Activated CD8-positive, alpha-beta memory T cell treated with anti-CD3 and anti-CD28 coated beads, Interleukin-2, amount 50 U/mL, for 1 hour (primary cell): ENCODE results near the gene IL16.
"Not testable (repeated sequence)": the region's sequence is repeated elsewhere in the genome, so short reads cannot be mapped to it uniquely, and the experiment has no call there.

ENCODE experiments used
- DNase-seq: peaks from one replicate; pipeline ENCODE4 v3.0.0-alpha.2; 2020; ENCODE audit errors: extremely low read depth

IL16 gene

DNA sequence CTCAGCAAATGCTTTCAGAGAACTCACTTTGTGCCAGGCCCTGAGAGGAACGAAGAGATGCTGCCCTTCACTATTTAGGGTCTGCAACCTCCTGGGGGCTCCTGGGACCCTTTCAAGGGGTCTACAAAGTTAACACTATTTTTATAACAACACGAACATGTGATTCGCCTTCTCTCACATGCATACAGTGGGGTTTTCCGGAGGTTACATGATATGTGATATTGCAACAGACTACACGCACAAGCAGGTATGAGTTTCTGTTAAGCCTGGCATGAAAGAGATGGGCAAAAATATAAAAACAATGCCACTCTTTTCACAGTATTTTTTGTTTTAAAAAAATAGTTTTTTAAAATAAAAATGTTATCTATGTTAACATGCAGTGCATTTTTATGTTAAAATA is 117.0 kb downstream of the IL16 start:
- DNase-seq = no peak

- no peak for DNase-seq
These were observed 117.7 kb downstream of the IL16 start for GRCh38 chr15:81314378-81314777.

DNA sequence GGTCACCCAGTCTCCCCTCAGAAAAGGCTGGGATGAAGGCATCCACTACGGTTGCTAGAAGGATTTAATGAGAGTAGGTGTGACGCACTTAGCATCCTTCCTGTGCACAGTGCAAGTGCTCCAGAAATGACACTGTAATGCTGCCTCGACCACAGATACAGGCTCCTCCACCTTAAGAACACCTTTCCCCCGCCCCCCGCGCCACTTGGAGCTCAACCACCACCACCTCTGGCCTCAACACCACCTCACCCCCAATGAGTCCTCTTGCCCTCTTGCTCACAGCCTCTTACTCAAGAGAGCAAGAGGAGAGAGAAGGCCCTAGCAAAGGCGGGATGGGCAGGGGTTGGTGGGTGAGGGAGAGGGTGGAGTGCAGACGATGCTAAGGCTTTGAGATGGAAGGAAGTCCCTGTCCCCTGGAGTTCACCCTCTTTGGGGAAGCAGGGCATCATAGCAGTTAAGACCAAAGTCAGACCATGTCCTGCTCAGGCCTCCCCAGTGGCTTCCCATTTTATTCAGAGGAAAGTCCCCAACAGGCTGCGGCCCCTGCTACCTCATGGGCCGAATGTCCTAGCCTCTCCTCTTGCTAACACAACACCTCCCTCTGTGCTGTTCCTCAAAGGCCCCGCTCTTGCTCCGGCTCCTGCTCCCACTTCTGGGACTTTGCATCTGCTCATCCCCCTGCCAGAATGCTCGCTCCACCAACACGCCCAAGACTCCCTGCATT is 118.9 kb downstream of the IL16 start:
- no peak for DNase-seq

- no peak for DNase-seq
These were observed 119.6 kb downstream of the IL16 start for GRCh38 chr15:81316267-81316666.

- no peak for DNase-seq
These were observed 121.0 kb downstream of the IL16 start for GRCh38 chr15:81317642-81318017.

DNA sequence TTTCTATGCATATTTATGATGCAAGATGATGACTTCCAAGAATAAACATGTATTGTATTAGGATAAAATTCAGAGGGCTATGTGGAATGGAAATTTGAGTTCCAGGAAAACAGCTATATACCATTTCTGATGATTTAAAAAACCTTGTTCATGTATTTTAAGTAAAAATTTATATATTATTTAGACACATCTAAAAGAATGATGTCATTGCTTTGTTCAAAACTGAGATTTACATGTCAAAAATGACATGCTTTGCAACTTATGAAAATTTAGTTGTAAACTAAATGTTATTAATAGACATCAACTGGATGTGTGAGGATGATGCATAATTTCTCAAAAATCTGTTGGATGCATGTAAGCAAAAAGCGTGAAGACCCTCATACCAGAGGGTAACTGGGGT is 125.0 kb downstream of the IL16 start:
- no peak for DNase-seq

- no peak for DNase-seq
These were observed 126.1 kb downstream of the IL16 start for GRCh38 chr15:81322676-81323253.

- DNase-seq = no peak
These were observed 126.9 kb downstream of the IL16 start for GRCh38 chr15:81323559-81323943.

GRCh38 chr15:81323944-81324881 is 127.5 kb downstream of the IL16 start, which contains the start of gene STARD5:
Gene STARD5 (minus strand): TSS chr15:81324141. CDS start chr15:81324099, 42 bp downstream.
- DNase-seq = peak; percentile 88

DNA sequence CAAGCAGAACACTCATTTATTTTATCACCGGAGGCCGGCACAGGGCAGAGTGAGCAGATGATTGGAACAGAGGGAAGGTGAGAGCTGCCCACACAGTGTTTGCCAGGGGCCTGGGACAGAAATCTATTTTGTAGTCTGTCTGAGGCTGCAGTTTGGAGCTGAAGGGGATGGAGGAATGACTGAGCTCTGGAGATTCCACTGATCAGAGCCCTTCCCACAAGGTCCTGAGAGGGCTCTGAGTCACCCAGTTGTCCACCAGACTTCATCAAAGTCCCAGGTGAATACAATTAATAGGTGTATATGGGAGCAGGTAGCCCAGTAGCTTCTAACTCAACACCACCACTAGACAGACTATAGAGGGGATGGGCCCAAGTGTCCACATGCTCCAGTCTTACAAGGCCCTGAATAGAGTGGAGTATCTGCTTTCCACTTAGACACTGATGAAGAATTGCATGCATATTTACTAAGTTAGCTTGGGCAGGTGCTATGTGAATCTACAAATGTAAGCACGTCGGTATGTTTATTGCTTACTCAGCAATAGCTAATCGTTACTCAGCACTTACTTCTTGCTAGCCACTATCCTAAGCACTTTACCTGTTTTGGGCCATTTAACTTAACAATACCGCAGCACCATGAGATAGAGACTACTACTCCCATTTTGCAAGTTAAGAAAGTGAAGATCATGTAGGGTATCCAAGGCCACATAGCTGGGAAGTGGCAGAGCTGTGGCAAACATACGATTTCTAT is 130.0 kb downstream of the IL16 start:
- no peak for DNase-seq

DNA sequence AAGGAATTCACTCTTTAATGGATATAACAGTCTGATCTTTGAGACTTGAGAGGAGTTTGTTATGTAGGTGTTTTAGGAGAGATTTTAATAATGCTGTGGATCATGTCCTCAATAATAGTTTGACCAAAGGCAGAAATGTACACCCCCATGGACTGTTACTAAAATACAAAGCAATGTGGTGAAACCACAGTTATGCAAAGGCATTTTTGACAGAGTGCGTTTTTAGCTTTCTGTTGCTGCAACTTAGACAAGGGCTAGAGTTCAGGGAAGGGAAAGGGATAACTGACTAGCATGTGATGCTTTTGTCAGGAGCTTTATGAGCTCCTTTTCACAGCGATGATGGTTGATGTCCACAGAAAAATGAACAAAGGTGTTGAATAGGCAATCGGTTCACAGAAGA is 130.8 kb downstream of the IL16 start:
- no peak for DNase-seq

DNA sequence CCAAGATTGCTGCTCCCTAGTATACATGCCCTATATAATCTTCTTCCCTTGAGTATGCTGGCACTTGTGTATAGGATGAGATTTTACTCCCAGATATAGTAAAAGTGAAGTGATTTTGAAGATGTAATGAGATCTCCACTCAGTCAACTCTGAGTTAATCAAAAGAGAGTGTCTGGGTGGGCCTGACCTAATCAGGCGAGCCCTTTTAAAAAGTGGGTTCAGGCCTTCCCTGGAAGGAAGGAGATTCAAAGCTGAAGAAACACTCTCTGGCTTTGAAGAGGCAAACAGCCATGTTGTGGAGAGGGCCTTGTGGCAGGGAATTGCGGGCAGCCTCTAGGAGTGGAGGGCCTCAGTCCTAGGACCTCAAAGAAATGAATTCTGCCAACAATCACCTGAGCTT is 132.8 kb downstream of the IL16 start:
- DNase-seq = no peak

DNA sequence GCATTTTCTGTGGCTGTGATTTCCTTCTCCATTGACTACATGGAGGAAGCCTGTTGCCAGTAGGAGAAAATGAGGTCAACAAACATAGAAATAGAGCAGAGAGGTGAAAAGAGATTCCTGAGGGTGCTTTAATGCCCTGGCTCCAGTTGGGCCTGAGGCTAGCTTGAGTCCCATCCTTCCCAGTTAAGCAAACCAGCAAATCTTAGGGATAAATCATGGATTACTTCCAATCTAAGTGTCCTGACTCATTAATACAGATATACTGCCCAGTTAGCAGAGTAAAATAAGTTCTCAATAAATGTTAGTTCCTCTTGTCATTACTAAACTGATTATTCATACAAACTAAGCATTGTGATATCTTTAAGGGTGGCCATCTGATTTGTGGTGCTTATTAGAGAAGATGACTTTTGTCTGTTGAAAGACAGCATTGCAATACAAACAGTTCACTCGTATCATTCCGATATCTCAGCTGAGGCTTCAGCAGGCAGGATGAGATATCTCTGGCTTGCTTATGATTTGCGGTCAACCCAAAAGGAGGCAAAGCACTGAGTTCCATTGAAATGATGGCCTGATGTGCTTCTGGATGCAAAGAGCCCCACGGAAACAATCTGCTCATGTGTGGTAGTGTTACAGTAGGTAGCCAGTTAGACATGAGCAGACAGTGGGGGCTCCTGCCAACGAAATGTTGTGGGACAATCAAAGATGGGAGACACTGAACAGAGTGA is 133.8 kb downstream of the IL16 start:
- DNase-seq = no peak

DNA sequence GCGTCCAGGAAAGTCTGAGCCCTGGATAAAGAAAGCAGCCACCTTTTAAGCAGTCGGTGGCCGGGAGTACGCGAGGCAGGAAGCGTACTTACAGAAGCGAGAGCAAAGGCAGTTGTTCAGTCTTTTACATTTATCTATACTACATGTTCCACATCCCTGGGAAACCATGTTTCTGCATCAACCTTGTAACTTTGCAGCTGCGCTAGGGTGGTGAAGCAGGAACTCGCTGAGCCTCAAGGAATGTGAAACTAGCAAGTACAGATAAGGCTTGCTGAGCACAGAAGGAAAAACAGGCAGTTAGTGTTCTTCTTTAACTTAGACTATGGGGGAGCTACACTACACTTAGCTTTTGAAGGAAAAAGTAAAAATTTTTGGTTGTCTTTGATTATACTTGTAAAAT is 134.5 kb downstream of the IL16 start:
- DNase-seq = not testable (repeated sequence)

GRCh38 chr15:81331600-81331999 is 134.9 kb downstream of the IL16 start:
- no peak for DNase-seq

DNA sequence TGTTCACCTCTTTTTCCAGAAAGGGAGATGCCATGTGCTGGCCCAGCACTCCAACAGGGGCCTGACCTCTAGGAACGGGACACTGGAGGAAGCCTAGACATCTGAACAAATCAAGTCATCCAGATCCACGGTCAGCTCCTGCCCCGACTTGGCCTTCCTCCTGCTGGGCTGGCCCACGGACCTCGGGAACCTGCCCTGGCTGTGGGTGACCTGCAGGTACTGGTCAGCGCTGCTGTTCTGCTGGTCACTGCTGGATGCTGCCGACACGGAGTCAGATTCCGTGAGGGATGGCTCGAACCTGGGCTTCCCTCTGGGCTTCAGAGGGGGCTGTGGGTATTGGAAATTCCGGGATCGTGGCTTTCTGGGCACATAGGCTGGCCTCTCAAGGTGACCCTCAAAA is 135.6 kb downstream of the IL16 start:
- no peak for DNase-seq

DNA sequence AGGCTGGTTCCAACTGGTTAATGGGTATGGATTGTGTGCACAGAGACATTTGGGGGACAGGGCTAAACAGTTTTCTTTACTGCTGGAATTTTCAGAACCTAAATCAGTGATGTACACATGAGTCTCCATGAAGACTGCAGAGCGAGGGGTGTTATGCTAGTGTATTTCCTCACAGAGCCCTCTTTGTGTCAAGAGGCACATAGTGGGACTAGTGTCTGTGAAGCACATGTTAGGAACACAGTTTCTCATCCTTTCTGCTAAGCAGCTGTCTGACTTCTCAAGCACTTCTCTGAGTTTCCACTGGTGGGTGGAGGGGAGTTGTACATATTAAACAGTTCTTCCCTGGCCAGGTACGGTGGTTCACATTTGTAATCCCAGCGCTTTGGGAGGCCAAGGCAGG is 136.7 kb downstream of the IL16 start:
- DNase-seq = no peak

- no peak for DNase-seq
These were observed 138.2 kb downstream of the IL16 start for GRCh38 chr15:81334768-81335435.

- no peak for DNase-seq
These were observed 139.0 kb downstream of the IL16 start for GRCh38 chr15:81335631-81336030.

DNA sequence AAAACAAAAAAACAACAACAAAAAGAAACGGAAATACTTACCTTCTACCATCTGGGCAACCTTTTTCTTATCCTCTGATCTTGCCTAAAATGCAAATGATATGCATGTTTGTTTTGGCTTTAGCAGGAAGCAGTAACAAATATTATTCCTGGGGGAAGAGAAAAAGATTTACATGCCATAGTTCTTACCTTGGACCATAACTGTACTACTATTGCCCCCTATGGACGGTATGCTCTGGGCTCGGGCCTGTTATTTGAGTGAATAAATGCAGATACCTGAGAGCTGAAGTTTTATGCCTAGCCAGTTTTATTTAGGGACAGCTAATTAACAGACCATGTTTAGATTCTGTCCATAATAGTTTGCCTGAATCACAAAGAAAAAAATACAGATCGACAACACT is 139.9 kb downstream of the IL16 start:
- no peak for DNase-seq

DNA sequence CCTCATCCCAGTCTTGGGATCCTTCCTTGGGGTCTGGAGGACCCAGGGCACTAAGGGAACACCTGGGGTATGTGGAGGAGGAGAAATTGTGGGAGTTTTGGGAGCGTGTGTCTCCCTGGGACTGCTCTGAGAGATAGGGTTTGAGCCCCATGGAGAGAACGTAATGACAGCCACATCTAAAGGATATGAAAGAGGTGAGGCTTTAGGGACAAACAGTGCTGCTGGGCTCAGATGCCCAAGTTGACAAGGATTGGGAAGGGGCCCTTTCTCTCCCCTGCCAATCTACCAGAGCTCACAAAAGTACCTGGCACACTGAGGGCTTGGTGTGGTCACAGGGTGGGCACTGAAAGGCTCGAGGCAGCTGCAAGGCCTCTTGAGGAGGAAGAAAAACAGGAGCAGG is 140.6 kb downstream of the IL16 start:
- no peak for DNase-seq
